ENCODE data around the gene PRPSAP1.

PRPSAP1 gene

GRCh38 chr17:76385892-76386786 is 32.4 kb upstream of the PRPSAP1 start:
- H3K9me3 ChIP-seq (ENCODE audit: insufficient read depth, low read length) = peaks cover 5% of the 10 kb centered on the region; the same call in 1 of the 2 replicates
- no peak for DNase-seq (ENCODE audit: low read depth, low spot score)
- TF ChIP-seq ZNF274 (IDR thresholded peaks at IDR 0.05; ENCODE audit: low read depth, low read length) = no peak
- peaks cover 49% of the 10 kb centered on the region for H3K36me3 ChIP-seq (ENCODE audit: insufficient read depth, insufficient read length, low read length)
- H3K27me3 ChIP-seq (ENCODE audit: insufficient read depth, insufficient read length) = peaks cover 14% of the 10 kb centered on the region
- peak overlapping the region; percentile 94 for H3K9ac ChIP-seq (ENCODE audit: insufficient read length, low read depth)
- peak overlapping the region; percentile 69 for H3K4me3 ChIP-seq (ENCODE audit: insufficient read length, low read depth)
- peaks cover 35% of the 10 kb centered on the region for H3K4me1 ChIP-seq (ENCODE audit: insufficient read depth, insufficient read length)

- Histone ChIP-seq H3K9ac (ENCODE audit: insufficient read length, low read depth) (peak overlapping the region; percentile 94), H3K4me1 (ENCODE audit: insufficient read depth, insufficient read length) (peaks cover 34% of the 10 kb centered on the region), H3K36me3 (ENCODE audit: insufficient read depth, insufficient read length, low read length) (peaks cover 40% of the 10 kb centered on the region), H3K9me3 (ENCODE audit: insufficient read depth, low read length) (peaks cover 5% of the 10 kb centered on the region; the same call in 1 of the 2 replicates), H3K27me3 (ENCODE audit: insufficient read depth, insufficient read length) (peaks cover 14% of the 10 kb centered on the region), H3K4me3 (ENCODE audit: insufficient read length, low read depth) (peak overlapping the region; percentile 69)
- no peak for DNase-seq (ENCODE audit: low read depth, low spot score)
- no peak for TF ChIP-seq SUZ12 (IDR thresholded peaks at IDR 0.05; ENCODE audit: extremely low read depth, insufficient read depth, insufficient read length)
- no peak for TF ChIP-seq ZNF274 (IDR thresholded peaks at IDR 0.05; ENCODE audit: low read depth, low read length)
- TF ChIP-seq YY1 (IDR thresholded peaks at IDR 0.05; ENCODE audit: insufficient read depth, insufficient read length) = no peak
Observed at GRCh38 chr17:76384987-76385891, 31.5 kb upstream of the PRPSAP1 start.

GRCh38 chr17:76384222-76384986 is 30.7 kb upstream of the PRPSAP1 start, which contains the start of gene SPHK1:
SPHK1 (plus strand) TSS chr17:76384609; CDS start chr17:76385645, 1,036 bp downstream.
- Histone ChIP-seq H3K4me1 (ENCODE audit: insufficient read depth, insufficient read length) (peaks cover 32% of the 10 kb centered on the region), H3K9me3 (ENCODE audit: insufficient read depth, low read length) (peaks cover 5% of the 10 kb centered on the region; the same call in 1 of the 2 replicates), H3K36me3 (ENCODE audit: insufficient read depth, insufficient read length, low read length) (peaks cover 33% of the 10 kb centered on the region), H3K27me3 (ENCODE audit: insufficient read depth, insufficient read length) (peaks cover 14% of the 10 kb centered on the region), H3K4me3 (ENCODE audit: insufficient read length, low read depth) (peak within 1 kb of the TSS; percentile 69), H3K9ac (ENCODE audit: insufficient read length, low read depth) (peak within 1 kb of the TSS; percentile 94)
- no peak for DNase-seq (ENCODE audit: low read depth, low spot score)
- TF ChIP-seq ZNF274 (IDR thresholded peaks at IDR 0.05; ENCODE audit: low read depth, low read length) (no peak), YY1 (IDR thresholded peaks at IDR 0.05; ENCODE audit: insufficient read depth, insufficient read length) (no peak), SUZ12 (IDR thresholded peaks at IDR 0.05; ENCODE audit: extremely low read depth, insufficient read depth, insufficient read length) (no peak)

- Histone ChIP-seq H3K9ac (ENCODE audit: insufficient read length, low read depth) (peak overlapping the region; percentile 94), H3K4me1 (ENCODE audit: insufficient read depth, insufficient read length) (peaks cover 28% of the 10 kb centered on the region), H3K4me3 (ENCODE audit: insufficient read length, low read depth) (peak overlapping the region; percentile 69), H3K9me3 (ENCODE audit: insufficient read depth, low read length) (peaks cover 5% of the 10 kb centered on the region; the same call in 1 of the 2 replicates), H3K36me3 (ENCODE audit: insufficient read depth, insufficient read length, low read length) (peaks cover 27% of the 10 kb centered on the region), H3K27me3 (ENCODE audit: insufficient read depth, insufficient read length) (peaks cover 14% of the 10 kb centered on the region)
- no peak for TF ChIP-seq ZNF274 (IDR thresholded peaks at IDR 0.05; ENCODE audit: low read depth, low read length)
- no peak for TF ChIP-seq SUZ12 (IDR thresholded peaks at IDR 0.05; ENCODE audit: extremely low read depth, insufficient read depth, insufficient read length)
- no peak for TF ChIP-seq YY1 (IDR thresholded peaks at IDR 0.05; ENCODE audit: insufficient read depth, insufficient read length)
- DNase-seq (ENCODE audit: low read depth, low spot score) = no peak
Observed at GRCh38 chr17:76383546-76384221, 30.0 kb upstream of the PRPSAP1 start.

- Histone ChIP-seq H3K4me3 (ENCODE audit: insufficient read length, low read depth) (peak overlapping the region; percentile 69), H3K9me3 (ENCODE audit: insufficient read depth, low read length) (peaks cover 5% of the 10 kb centered on the region; the same call in 1 of the 2 replicates), H3K27me3 (ENCODE audit: insufficient read depth, insufficient read length) (peaks cover 14% of the 10 kb centered on the region), H3K36me3 (ENCODE audit: insufficient read depth, insufficient read length, low read length) (peaks cover 22% of the 10 kb centered on the region), H3K4me1 (ENCODE audit: insufficient read depth, insufficient read length) (peaks cover 27% of the 10 kb centered on the region), H3K9ac (ENCODE audit: insufficient read length, low read depth) (peak overlapping the region; percentile 94)
- TF ChIP-seq SUZ12 (IDR thresholded peaks at IDR 0.05; ENCODE audit: extremely low read depth, insufficient read depth, insufficient read length) (no peak), YY1 (IDR thresholded peaks at IDR 0.05; ENCODE audit: insufficient read depth, insufficient read length) (no peak), ZNF274 (IDR thresholded peaks at IDR 0.05; ENCODE audit: low read depth, low read length) (no peak)
- no peak for DNase-seq (ENCODE audit: low read depth, low spot score)
Observed at GRCh38 chr17:76382803-76383545, 29.3 kb upstream of the PRPSAP1 start.

Data from NT2/D1 (cell line).